Ovary (tissue), 9 donors: ENCODE data around the gene SMIM12. TPM values are rescaled to one million over a fixed set of nuclear protein-coding genes. Genes with fewer than 3 reads are reported as not detected.

Experiments used
- DNase-seq, 5 donors: peaks; one replicate each; pipeline ENCODE4 v3.0.0-alpha.2; 2019 to 2020
- H3K27ac ChIP-seq, 2 donors: fragments of 200-600 bp; one replicate each; pipeline versions ENCODE4 v1.5.1 to v1.8.0; 2019 to 2022
- H3K27me3 ChIP-seq: fragments of 200-600 bp; one replicate; pipeline ENCODE4 v1.8.0; 2022
- H3K36me3 ChIP-seq: fragments of 200-600 bp; sonication (generic); one replicate; pipeline ENCODE4 v1.5.1; 2019
- H3K4me1 ChIP-seq: one replicate; pipeline ENCODE4 v1.8.1; 2013; ENCODE audit warnings: mild to moderate bottlenecking, moderate library complexity; ENCODE audit not compliant: insufficient read depth
- H3K4me3 ChIP-seq: fragments of 200-600 bp; sonication (generic); one replicate; pipeline ENCODE4 v1.5.1; 2017
- H3K9me3 ChIP-seq, 2 donors: fragments of 200-600 bp in 1 of 2; sonication (generic) in 1 of 2; one replicate each; pipeline versions ENCODE4 v1.5.1 to v1.8.1; 2013 to 2019; ENCODE audit warnings: mild to moderate bottlenecking in 1 of 2, moderate library complexity in 1 of 2
- CTCF ChIP-seq, 3 donors: fragments of 450-650 bp in 2 of 3; fragments of 200-600 bp in 1 of 3; IDR thresholded peaks; one replicate each; pipeline versions ENCODE4 v1.5.1 to v1.8.0; 2016 to 2022; ENCODE audit warnings: antibody characterized with exemption in 3 of 3, mild to moderate bottlenecking in 1 of 3
- EP300 ChIP-seq: sonication (generic); formaldehyde crosslinking; IDR thresholded peaks from one replicate; pipeline ENCODE4 v1.6.1; 2017; ENCODE audit warnings: antibody characterized with exemption
- POLR2A ChIP-seq: fragments of 450-650 bp; IDR thresholded peaks from one replicate; pipeline ENCODE4 v1.6.1; 2017; ENCODE audit warnings: antibody characterized with exemption, mild to moderate bottlenecking, moderate library complexity
- WGBS, 3 donors: extraction: QIAGEN DNeasy Blood & Tissue Kit in 1 of 3; methylation state at CpG; one replicate each; pipeline versions ENCODE4 v1.1.5 to v1.1.7; 2013 to 2017; 5-methylcytosine and 5-hydroxymethylcytosine counted together
- intact Hi-C, 4 donors: fragments of 100-400 bp; cut with DNase I; formaldehyde crosslinking; loops; one replicate each; pipeline versions ENCODE4 v1.11.0 to v1.15.1; 2022 to 2023
- polyA plus RNA-seq, 2 donors: library from polyadenylated mRNA; stranded (reverse); fragments of 200-250 nt in 1 of 2; fragments of 350-450 nt in 1 of 2; fragmentation: Illumina TruSeq in 1 of 2; extraction: RNeasy Lipid Tissue Mini Kit (QIAGEN cat#74804) in 1 of 2; gene quantifications; one replicate each; pipeline ENCODE4 v1.2.3, GENCODE V29; 2013 to 2014
- total RNA-seq, 7 donors: library from RNA; depleted of rRNA in 2 of 7; stranded (reverse); fragments of >200 nt in 2 of 7; fragmentation: NEBNext Ultra II Directional in 3 of 7; extraction: Animal tissue kit (Norgen Biotek cat#: 25700) in 3 of 7; gene quantifications; one replicate each; pipeline versions ENCODE4 v1.1.0 to v1.2.4, GENCODE V29; 2016 to 2023
- donor health status: DM: no; HTN: no; CAD: no; lungs with moderate emphysema.
- donor health status: DM: no; HTN: no; CAD: no.
- donor health status: Bipolar disorder and iron deficiency.
- donor health status: DM: yes; HTN: yes; CAD: no.
- donor health status: DM: no; HTN: no; CAD: no.
- donor health status: DM: yes; HTN: yes; CAD: no.

The SMIM12 gene
- total and polyA plus RNA-seq, 9 donors: 15.4 to 32.3 (median 24.4) TPM

GRCh38 chr1:34884536-34884935 lies 25.0 kb upstream of the SMIM12 start:
- H3K27me3 ChIP-seq: no peaks in the 10 kb centered on the region
- H3K9me3 ChIP-seq: no peaks in the 10 kb centered on the region
- no peaks in the 10 kb centered on the region for H3K36me3 ChIP-seq
- DNase-seq: no peak
- H3K27ac ChIP-seq: no peak overlapping the region
- H3K4me3 ChIP-seq: no peak overlapping the region
- no peaks in the 10 kb centered on the region for H3K4me1 ChIP-seq
- intact Hi-C loops: no loop called here
- WGBS, 3 donors: 50 to 62% (median 52%) methylated on average over 3 of the region's 3 CpGs
- no peak for TF ChIP-seq POLR2A
- no peak for TF ChIP-seq EP300
- no peak for TF ChIP-seq CTCF (IDR thresholded peaks at IDR 0.05)

GRCh38 chr1:34879230-34879629 lies 19.7 kb upstream of the SMIM12 start:
- intact Hi-C loops: no loop called here
- Histone ChIP-seq H3K27me3 (no peaks in the 10 kb centered on the region), H3K36me3 (no peaks in the 10 kb centered on the region), H3K27ac (no peak overlapping the region), H3K9me3 (no peaks in the 10 kb centered on the region), H3K4me1 (no peaks in the 10 kb centered on the region), H3K4me3 (no peak overlapping the region)
- DNase-seq: no peak
- TF ChIP-seq CTCF (IDR thresholded peaks at IDR 0.05): no peak
- no peak for TF ChIP-seq POLR2A
- TF ChIP-seq EP300: no peak
- WGBS, 3 donors: 61 to 80% (median 75%) methylated on average over 9 of the region's 9 CpGs

GRCh38 chr1:34876406-34876805 lies 16.9 kb upstream of the SMIM12 start:
- Histone ChIP-seq H3K4me3 (no peak overlapping the region), H3K9me3 (peaks cover 0 to 3% of the 10 kb centered on the region in 2 donors), H3K36me3 (no peaks in the 10 kb centered on the region), H3K27ac (no peak overlapping the region), H3K4me1 (no peaks in the 10 kb centered on the region), H3K27me3 (no peaks in the 10 kb centered on the region)
- no peak for DNase-seq
- WGBS, 3 donors: 78 to 88% (median 78%) methylated on average over 7 of the region's 7 CpGs
- intact Hi-C loops: no loop called here
- TF ChIP-seq CTCF (IDR thresholded peaks at IDR 0.05) (no peak), POLR2A (no peak), EP300 (no peak)

GRCh38 chr1:34874296-34874952 lies 14.9 kb upstream of the SMIM12 start:
- Histone ChIP-seq H3K27ac (no peak overlapping the region), H3K27me3 (no peaks in the 10 kb centered on the region), H3K4me3 (no peak overlapping the region), H3K4me1 (no peaks in the 10 kb centered on the region), H3K36me3 (no peaks in the 10 kb centered on the region), H3K9me3 (peaks cover 0 to 3% of the 10 kb centered on the region in 2 donors)
- intact Hi-C loops: no loop called here
- TF ChIP-seq EP300 (no peak), POLR2A (no peak), CTCF (IDR thresholded peaks at IDR 0.05) (no peak)
- 22 to 44% (median 27%) methylated on average over 4 of the region's 4 CpGs for WGBS, 3 donors
- DNase-seq: no peak
